Chondrocyte (in vitro differentiated cells): ENCODE results near the gene TUBE1. TPM values are rescaled to one million over a fixed set of nuclear protein-coding genes. Genes with fewer than 3 reads are reported as not detected.

Experiments used
- DNase-seq: peaks from one replicate; pipeline ENCODE4 v3.0.0; 2021; ENCODE audit warnings: mixed read lengths, low spot score
- H3K27ac Mint-ChIP-seq: one replicate; pipeline ENCODE4 v1.8.0; 2021; ENCODE audit warnings: mild to moderate bottlenecking, moderate library complexity, mixed read lengths; ENCODE audit not compliant: unreplicated experiment
- H3K27me3 Mint-ChIP-seq: 2 replicates; pipeline ENCODE4 v1.8.0; 2021; ENCODE audit warnings: low read depth, mixed read lengths
- H3K36me3 Mint-ChIP-seq: 2 replicates; pipeline ENCODE4 v1.8.0; 2021; ENCODE audit warnings: low read depth, mixed read lengths
- H3K4me1 Mint-ChIP-seq: 2 replicates; pipeline ENCODE4 v1.8.0; 2021; ENCODE audit warnings: low read depth, mild to moderate bottlenecking, mixed read lengths
- H3K4me3 Mint-ChIP-seq: one replicate; pipeline ENCODE4 v1.8.0; 2021; ENCODE audit warnings: mild to moderate bottlenecking, moderate library complexity, mixed read lengths; ENCODE audit not compliant: unreplicated experiment
- H3K9me3 Mint-ChIP-seq: 2 replicates; pipeline ENCODE4 v1.8.0; 2021; ENCODE audit warnings: low read depth, mixed read lengths
- CTCF ChIP-seq: fragments of 200-600 bp; sonication (generic); IDR thresholded peaks from 2 replicates; pipeline ENCODE4 v1.5.0; 2021; ENCODE audit warnings: antibody characterized with exemption, mild to moderate bottlenecking, moderate library complexity
- total RNA-seq: library from RNA; stranded (reverse); gene quantifications from 3 replicates; pipeline ENCODE4 v1.2.1, GENCODE V29; 2021

Gene TUBE1
- total RNA-seq, 1 donor from 2014 or later = 23.9 TPM

GRCh38 chr6:112030206-112030960, 56.9 kb downstream of the TUBE1 start:
- Mint-ChIP-seq H3K27ac (no peak overlapping the region), H3K36me3 (no peaks in the 10 kb centered on the region), H3K9me3 (no peaks in the 10 kb centered on the region), H3K4me3 (no peak overlapping the region), H3K4me1 (peaks cover 12% of the 10 kb centered on the region), H3K27me3 (no peaks in the 10 kb centered on the region)
- no peak for DNase-seq
- no peak for TF ChIP-seq CTCF

GRCh38 chr6:112029045-112029822, 58.0 kb downstream of the TUBE1 start:
- no peaks in the 10 kb centered on the region for H3K27me3 Mint-ChIP-seq
- H3K4me3 Mint-ChIP-seq = no peak overlapping the region
- H3K27ac Mint-ChIP-seq = no peak overlapping the region
- H3K4me1 Mint-ChIP-seq = peaks cover 11% of the 10 kb centered on the region
- no peak for DNase-seq
- H3K9me3 Mint-ChIP-seq = peaks cover 6% of the 10 kb centered on the region
- peaks cover 3% of the 10 kb centered on the region for H3K36me3 Mint-ChIP-seq
- TF ChIP-seq CTCF = peak; percentile 85

- TF ChIP-seq CTCF = no peak
- H3K4me3 Mint-ChIP-seq = no peak overlapping the region
- no peak overlapping the region for H3K27ac Mint-ChIP-seq
These were observed 59.2 kb downstream of the TUBE1 start for GRCh38 chr6:112027942-112028674.

DNA sequence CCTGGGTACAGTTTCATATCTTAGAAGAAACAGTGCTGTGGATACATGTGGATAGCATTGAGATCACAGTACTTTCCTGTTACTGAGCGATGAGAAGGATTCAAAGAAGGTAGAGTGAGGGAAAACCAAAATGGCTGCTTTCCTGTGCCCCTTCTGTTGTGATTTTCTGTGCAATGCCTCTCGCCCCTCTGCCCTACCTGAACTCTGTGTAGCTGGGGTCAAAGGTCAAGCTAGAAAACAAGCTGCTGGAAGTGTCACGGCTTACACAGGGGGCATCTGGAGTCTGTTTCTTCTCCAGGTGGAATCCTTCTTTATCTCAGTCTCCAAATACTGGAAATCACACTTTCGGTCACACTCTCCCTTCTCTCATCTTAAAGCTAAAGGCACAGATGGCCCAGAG, 60.3 kb downstream of the TUBE1 start:
- no peak for TF ChIP-seq CTCF
- H3K36me3 Mint-ChIP-seq = peaks cover 4% of the 10 kb centered on the region
- H3K4me3 Mint-ChIP-seq = no peak overlapping the region
- no peak overlapping the region for H3K27ac Mint-ChIP-seq
- no peaks in the 10 kb centered on the region for H3K27me3 Mint-ChIP-seq
- H3K4me1 Mint-ChIP-seq = peaks cover 2% of the 10 kb centered on the region
- H3K9me3 Mint-ChIP-seq = peaks cover 13% of the 10 kb centered on the region
- DNase-seq = no peak

More at GRCh38 chr6:112027942-112028674, 59.2 kb downstream of the TUBE1 start:
- peaks cover 4% of the 10 kb centered on the region for H3K36me3 Mint-ChIP-seq
- no peaks in the 10 kb centered on the region for H3K27me3 Mint-ChIP-seq
- H3K9me3 Mint-ChIP-seq = peaks cover 13% of the 10 kb centered on the region
- DNase-seq = no peak
- peaks cover 2% of the 10 kb centered on the region for H3K4me1 Mint-ChIP-seq

DNA sequence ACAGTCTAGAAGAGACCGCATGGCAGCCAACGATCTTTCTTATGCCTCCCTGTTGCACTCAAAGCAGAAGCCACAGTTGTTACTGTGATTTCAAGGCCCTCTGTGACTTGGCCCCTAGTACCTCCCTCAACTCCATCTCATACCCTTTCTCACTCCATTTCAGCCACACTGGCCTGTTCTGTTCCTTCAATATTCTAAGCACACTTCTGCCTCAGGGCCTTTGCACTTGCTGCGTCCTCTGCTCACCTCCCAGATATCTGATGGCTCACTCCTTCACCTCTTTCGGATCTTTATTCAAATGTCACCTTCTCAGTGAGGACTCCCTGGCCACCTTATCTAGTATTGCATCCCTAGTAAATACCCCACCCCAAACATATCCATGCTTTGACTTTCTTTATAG, 62.8 kb downstream of the TUBE1 start:
- peaks cover 3% of the 10 kb centered on the region for H3K4me1 Mint-ChIP-seq
- TF ChIP-seq CTCF = no peak
- peaks cover 13% of the 10 kb centered on the region for H3K9me3 Mint-ChIP-seq
- DNase-seq = no peak
- peaks cover 4% of the 10 kb centered on the region for H3K36me3 Mint-ChIP-seq
- H3K27me3 Mint-ChIP-seq = no peaks in the 10 kb centered on the region
- H3K4me3 Mint-ChIP-seq = no peak overlapping the region
- no peak overlapping the region for H3K27ac Mint-ChIP-seq
